Measurements from ENCODE around the gene ZNF687.

DNA sequence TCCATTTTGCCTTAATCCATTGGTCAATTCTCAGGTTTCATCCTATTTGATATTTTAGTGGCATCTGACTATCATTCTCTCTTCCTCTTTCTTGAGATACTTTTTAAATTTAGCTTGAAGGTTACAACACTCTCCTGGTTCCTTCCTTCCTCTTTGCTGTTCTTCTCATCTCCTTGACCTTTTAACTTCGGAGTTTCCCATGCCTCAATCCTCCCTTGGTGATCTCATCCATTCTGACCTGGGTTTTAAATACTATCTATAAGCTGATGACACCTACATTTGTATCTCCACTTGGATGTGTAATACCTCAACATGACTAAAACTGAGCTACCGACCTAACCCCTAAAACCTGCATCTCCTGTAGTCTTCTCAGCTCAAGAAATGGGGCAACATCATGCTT lies 4.8 kb upstream of the ZNF687 start:
- TF ChIP-seq, protein P1, sequence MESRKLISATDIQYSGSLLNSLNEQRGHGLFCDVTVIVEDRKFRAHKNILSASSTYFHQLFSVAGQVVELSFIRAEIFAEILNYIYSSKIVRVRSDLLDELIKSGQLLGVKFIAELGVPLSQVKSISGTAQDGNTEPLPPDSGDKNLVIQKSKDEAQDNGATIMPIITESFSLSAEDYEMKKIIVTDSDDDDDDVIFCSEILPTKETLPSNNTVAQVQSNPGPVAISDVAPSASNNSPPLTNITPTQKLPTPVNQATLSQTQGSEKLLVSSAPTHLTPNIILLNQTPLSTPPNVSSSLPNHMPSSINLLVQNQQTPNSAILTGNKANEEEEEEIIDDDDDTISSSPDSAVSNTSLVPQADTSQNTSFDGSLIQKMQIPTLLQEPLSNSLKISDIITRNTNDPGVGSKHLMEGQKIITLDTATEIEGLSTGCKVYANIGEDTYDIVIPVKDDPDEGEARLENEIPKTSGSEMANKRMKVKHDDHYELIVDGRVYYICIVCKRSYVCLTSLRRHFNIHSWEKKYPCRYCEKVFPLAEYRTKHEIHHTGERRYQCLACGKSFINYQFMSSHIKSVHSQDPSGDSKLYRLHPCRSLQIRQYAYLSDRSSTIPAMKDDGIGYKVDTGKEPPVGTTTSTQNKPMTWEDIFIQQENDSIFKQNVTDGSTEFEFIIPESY (IDR thresholded peaks at IDR 0.05; ENCODE audit: borderline replicate concordance, low read depth): no peak
- TF ChIP-seq TEAD4 (IDR thresholded peaks at IDR 0.05; ENCODE audit: borderline replicate concordance, insufficient read depth): no peak
- no peak for TF ChIP-seq CHD2 (IDR thresholded peaks at IDR 0.05; ENCODE audit: low read length, partially characterized antibody)
- TF ChIP-seq, protein P2, sequence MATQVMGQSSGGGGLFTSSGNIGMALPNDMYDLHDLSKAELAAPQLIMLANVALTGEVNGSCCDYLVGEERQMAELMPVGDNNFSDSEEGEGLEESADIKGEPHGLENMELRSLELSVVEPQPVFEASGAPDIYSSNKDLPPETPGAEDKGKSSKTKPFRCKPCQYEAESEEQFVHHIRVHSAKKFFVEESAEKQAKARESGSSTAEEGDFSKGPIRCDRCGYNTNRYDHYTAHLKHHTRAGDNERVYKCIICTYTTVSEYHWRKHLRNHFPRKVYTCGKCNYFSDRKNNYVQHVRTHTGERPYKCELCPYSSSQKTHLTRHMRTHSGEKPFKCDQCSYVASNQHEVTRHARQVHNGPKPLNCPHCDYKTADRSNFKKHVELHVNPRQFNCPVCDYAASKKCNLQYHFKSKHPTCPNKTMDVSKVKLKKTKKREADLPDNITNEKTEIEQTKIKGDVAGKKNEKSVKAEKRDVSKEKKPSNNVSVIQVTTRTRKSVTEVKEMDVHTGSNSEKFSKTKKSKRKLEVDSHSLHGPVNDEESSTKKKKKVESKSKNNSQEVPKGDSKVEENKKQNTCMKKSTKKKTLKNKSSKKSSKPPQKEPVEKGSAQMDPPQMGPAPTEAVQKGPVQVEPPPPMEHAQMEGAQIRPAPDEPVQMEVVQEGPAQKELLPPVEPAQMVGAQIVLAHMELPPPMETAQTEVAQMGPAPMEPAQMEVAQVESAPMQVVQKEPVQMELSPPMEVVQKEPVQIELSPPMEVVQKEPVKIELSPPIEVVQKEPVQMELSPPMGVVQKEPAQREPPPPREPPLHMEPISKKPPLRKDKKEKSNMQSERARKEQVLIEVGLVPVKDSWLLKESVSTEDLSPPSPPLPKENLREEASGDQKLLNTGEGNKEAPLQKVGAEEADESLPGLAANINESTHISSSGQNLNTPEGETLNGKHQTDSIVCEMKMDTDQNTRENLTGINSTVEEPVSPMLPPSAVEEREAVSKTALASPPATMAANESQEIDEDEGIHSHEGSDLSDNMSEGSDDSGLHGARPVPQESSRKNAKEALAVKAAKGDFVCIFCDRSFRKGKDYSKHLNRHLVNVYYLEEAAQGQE (IDR thresholded peaks at IDR 0.05; ENCODE audit: low read depth, low read length): no peak
- no peak for TF ChIP-seq MXI1 (IDR thresholded peaks at IDR 0.05; ENCODE audit: low read depth, low read length)
- TF ChIP-seq, protein P3, sequence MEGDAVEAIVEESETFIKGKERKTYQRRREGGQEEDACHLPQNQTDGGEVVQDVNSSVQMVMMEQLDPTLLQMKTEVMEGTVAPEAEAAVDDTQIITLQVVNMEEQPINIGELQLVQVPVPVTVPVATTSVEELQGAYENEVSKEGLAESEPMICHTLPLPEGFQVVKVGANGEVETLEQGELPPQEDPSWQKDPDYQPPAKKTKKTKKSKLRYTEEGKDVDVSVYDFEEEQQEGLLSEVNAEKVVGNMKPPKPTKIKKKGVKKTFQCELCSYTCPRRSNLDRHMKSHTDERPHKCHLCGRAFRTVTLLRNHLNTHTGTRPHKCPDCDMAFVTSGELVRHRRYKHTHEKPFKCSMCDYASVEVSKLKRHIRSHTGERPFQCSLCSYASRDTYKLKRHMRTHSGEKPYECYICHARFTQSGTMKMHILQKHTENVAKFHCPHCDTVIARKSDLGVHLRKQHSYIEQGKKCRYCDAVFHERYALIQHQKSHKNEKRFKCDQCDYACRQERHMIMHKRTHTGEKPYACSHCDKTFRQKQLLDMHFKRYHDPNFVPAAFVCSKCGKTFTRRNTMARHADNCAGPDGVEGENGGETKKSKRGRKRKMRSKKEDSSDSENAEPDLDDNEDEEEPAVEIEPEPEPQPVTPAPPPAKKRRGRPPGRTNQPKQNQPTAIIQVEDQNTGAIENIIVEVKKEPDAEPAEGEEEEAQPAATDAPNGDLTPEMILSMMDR (IDR thresholded peaks at IDR 0.05): no peak
- TF ChIP-seq, protein P4, sequence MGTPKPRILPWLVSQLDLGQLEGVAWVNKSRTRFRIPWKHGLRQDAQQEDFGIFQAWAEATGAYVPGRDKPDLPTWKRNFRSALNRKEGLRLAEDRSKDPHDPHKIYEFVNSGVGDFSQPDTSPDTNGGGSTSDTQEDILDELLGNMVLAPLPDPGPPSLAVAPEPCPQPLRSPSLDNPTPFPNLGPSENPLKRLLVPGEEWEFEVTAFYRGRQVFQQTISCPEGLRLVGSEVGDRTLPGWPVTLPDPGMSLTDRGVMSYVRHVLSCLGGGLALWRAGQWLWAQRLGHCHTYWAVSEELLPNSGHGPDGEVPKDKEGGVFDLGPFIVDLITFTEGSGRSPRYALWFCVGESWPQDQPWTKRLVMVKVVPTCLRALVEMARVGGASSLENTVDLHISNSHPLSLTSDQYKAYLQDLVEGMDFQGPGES (IDR thresholded peaks at IDR 0.05; ENCODE audit: low read depth, low read length): no peak
- TF ChIP-seq FOXJ3 (CRISPR knock-in tag; IDR thresholded peaks at IDR 0.05): no peak
